CD4-positive, alpha-beta T cell treated with Interleukin-17A for 1 hour (primary cell): ENCODE data around the gene KDM2A.
"Not testable (repeated sequence)": the region's sequence is repeated elsewhere in the genome, so short reads cannot be mapped to it uniquely, and the experiment has no call there.

ENCODE experiments used
- DNase-seq: peaks from one replicate; pipeline ENCODE4 v3.0.0-alpha.2; 2020

The KDM2A gene

DNA sequence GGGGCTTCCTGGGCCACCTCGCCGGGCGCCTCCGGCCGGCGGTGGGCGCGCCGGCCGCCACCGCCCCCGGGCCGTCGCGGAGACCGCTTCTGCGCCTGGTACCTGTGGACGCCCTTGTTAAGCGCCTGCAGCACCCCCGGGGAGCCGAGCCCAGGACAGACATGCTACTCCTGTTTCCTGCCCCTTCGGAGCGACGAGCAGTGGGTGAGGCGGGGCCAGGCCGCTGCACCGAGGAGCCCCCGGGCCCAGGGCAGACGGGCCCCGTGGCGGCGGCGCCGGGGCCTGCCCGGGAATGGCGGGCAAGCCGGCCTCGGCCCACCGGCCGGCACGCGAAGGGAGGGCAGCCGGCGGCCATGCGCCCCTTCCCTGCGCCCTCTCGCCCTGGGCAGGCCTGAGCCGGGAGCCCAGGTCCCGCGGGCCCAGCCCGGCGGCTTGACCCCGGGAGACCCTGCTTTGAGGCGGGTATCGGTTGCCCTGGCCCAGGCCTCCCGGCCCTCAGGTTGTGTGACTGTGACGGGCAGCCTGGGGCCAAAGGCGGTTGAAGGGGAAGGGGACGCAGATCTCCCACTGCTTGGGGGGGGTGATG, 789 bp upstream of the KDM2A start:
- DNase-seq = peak; percentile 63

DNA sequence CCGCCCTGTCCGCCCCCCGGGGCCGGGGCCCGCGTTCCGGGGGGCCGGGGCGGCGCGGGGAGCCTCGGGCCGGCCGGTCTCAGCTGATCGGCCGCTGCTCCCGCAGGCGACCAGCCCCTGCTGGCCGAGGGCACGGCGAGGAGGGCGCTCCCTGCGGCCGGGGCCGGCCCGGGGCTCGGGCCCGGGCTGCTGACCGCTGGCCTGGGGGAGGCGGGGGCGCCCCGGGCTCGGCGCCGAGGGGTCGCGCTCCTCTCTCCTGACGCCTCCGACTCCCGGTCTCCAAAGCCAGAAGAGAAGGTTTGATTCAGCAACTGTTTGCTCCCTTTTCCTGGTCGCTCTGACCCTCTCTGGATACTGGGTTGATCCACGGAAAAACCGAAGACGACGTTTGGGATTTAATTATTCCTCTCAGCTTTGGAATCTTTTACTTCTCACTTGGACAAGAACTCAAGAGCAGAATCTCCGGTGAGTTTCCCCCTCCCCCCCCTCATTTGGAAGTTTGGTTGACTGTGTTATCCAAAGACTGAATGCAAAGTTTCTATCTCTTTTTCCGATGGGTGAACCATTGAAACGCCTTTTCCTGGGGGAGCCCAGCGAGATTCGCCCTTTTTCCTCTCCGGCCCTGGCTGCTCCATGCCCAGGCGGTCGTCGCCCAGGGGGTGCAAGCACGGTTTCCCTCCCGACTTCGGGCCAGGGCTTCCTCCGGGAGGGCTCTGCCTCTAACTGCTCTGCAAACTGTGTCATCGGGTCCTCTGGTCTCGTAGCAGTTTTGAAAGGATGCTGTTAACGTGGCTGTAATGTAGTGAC, 725 bp downstream of the KDM2A start:
- DNase-seq = peak; percentile 22

DNA sequence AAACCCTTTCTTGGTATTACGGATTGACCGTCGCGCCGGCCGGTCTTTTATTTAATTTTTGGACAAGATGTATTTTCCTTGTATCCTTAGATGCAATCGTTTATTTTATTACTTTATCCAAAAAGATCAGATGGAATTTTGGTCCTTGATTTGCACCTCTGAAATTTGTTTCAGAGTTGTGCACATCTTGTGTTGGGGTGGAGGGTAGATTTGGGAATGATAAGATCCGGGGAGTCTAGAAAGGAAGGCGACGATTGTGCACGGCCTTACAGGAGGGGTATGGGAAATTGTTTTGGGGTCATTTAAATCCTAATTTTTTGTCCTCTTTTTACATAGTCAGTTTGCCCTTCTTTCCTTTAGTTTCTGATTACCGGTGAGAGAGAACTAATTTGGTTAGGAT, 1.4 kb downstream of the KDM2A start:
- DNase-seq = no peak

DNA sequence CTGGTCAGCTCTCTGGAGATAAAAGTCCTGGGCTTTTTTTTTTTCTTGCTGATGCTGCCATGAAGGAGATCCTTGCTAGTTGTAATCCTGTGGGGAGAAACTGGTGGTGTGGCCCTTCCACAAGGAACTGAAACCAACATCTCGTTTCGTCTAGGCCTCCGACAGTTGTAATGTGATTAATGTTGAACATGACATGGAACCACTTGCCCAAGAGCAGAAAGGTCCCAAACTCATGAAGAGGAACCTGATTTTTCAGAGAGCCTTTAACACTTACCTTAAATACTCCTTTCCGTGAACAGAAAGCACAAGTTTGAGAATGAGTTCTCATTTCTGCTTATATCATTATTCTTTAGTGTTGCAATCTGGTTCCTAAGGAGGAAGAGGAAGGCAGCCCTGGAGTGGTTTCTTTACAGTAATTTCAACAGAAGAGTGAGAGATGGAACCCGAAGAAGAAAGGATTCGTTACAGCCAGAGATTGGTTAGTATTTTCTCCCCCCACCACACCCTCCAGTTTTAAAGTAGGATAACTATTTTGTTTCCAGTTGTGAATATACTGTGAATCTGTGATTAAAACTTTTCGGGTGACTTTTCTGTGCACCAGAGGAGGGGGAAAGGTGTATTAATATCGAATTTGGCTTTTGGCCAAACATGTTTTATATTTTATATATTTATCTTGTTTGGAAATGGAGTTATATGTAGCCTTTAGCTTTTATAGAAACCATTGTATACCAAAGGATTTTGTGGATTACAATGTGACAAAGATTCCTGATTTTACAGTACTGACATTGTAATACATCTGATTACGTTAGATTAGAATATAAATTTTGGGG, 2.0 kb downstream of the KDM2A start:
- peak; percentile 43 for DNase-seq

DNA sequence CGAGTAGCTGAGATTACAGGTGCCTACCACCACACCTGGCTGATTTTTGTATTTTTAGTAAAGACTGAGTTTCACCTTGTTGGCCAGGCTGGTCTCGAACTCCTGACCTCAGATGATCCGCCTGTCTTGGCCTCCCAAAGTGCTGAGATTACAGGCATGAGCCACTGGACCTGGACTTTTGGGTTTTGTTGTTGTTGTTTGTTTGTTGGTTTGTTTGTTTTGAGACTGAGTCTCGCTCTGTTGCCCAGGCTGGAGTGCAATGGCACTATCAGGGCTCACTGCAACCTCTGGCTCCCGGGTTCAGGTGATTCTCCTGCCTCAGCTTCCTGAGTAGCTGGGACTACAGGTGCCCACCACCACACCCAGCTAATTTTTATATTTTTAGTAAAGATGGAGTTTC, 4.7 kb downstream of the KDM2A start:
- not testable (repeated sequence) for DNase-seq

DNA sequence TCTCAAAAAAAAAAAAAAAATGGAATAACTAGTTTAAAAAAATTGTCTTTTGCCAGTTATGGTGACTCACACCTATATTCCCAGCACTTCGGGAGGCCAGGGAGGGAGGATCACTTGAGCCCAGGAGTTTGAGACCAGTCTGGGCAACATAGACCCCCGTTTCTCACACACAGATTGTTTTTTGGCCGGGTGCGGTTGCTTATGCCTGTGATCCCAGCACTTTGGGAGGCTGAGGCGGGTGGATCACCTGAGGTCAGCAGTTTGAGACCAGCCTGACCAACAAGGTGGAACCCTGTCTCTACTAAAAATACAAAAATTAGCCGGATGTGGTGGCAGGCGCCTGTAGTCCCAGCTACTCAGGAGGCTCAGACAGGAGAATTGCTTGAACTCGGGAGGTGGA, 7.2 kb downstream of the KDM2A start:
- not testable (repeated sequence) for DNase-seq

DNA sequence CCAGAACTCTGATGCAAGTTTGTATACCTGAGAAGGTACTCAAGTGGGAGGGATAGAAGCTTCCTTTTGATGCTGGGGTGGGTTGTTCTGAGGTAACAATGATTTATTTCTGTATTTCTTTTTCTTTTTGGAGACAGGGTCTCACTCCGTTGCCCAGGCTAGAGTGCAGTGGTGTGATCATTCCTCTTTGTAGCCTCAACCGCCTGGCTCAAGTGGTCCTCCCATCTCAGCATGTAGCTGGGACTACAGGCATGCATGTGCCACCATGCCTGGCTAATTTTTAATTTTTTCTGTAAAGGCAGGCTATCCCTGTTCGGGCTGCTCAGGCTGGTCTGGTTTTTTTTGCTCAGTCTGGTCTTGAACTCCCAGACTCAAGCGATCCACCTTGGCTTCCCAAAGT, 7.9 kb downstream of the KDM2A start:
- DNase-seq = no peak

DNA sequence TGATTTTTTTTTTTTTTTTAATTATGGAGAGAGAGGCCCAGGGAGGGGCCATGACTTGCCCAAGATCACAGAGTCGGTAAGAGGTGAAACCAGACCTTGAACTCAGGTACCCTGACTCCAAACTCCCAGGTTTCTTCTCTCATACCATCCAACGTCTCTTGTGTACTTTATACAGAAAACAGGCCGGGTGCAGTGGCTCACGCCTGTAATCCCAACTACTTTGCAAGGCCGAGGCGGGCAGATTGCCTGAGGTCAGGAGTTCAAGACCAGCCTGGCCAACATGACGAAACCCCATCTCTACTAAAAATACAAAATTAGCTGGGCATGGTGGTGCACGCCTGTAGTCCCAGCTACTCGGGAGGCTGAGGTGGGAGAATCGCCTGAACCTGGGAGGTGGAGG, 11.8 kb downstream of the KDM2A start:
- DNase-seq = not testable (repeated sequence)

DNA sequence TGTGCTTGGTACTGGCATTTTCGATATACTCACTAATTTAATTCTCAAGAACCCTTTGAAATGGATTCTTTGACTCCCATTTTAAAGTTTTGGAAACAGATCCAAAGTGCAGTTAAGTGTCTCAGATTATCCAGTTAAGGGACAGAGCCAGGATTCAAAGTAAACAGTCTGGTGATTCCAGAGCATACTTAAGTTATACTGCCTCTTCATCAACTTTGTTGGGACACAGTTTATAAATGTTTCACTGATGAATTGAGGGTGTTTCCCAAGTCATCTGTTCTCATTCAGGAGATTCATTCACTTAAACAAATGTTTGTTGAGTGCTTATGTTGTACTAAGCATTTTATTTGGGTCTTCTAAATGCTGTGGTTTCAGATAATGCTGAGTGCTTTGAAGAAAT, 17.1 kb downstream of the KDM2A start:
- DNase-seq = no peak

DNA sequence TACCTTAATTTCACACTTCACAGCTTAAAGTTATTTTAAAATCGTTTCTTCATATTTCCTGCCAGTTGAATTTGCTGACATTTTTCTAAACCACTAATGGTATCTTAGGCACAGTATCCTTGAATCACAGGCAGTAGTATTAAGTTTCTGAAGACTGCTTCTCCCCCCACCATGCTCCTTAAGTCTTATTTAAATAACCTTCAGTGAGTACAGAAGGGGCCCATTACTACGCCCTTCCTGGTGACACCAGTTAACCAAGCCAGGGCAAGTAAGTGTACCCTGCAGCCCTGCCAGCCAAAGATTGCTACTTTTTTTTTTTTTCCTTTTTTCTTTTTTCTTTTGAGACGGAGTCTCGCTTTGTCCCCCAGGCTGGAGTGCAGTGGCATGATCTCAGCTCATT, 19.9 kb downstream of the KDM2A start:
- DNase-seq = no peak

DNA sequence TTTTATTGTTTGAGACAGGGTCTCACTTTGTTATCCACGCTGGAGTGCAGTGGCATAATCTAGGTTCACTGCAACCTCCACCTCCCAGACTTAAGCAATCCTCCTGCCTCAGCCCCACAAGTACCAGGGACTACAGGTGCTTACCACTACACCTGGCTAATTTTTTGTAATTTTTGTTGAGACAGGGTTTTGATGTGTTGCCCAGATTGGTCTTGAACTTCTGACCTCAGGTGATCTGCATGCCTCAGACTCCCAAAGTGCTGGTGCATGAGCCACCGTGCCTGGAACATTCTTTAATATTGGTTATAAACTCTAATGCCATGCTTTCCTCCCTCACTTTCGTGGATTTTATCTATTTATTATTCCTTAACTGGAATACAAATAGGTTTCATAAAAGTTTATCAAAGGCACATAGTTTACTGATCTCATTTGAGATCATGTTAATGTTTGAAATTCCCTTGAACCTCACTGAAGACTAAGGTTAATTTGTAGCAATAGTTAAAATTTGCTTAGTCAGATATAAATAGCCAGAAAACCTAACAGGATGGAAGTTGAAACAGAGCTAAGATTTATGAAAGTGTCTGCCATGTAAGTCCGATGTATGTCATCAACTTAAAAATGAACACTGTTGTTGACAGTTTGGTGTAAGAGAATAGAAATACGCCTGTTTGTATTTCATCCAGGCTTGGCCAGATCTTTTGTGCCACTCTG, 27.6 kb downstream of the KDM2A start:
- DNase-seq = no peak

DNA sequence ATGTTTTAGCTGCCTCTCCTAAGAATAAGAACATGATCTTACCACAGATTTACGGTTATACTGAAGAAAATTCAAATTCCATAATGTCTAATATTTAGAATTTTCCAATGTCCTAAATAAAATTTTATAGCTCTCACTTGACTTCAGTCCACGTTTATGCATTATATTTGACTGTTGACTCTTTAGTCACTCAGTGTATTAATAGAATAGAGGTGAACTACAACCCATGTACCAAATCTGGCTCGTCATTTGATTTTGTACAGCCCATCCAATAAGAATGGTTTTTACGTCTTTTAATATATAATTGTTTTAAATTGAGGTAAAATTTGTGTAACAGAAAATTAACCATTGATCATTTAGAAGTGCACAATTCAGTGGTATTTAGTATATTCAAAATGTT, 34.9 kb downstream of the KDM2A start:
- DNase-seq = no peak

DNA sequence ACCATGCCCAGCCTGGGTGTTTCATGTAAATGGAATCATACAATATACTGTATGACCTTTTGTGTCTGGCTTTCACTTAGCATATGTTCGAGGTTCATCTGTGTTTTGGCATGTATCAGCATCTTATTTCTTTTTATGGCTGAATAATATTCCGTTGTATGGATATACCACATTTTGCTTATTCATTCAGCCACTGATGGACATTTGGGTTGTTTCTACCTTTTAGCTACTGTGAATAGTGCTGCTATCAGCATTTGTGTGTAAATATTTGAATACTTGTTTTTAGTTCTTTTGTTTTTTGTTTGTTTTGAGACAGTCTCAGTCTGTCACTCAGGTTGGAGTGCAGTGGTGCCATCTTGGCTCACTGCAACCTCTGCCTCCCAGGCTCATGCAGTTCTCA, 35.7 kb downstream of the KDM2A start:
- no peak for DNase-seq

DNA sequence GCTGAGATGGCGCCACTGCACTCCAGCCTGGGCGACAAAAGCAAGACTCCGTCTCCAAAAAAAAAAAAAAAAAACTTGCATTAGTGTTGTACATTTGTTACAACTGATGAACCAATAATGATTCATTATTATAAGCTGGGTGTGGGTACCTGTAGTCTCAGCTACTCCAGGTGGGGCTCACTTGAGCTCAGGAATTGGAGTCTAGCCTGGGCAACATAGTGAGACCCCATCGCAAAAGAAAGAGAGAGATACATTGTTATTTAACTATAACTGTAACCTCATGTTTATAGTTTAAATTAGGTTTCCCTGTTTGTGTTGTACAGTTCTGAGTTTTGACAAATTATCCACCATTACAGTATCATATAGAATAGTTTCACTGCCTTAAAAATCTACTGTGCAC, 38.6 kb downstream of the KDM2A start:
- DNase-seq = no peak

DNA sequence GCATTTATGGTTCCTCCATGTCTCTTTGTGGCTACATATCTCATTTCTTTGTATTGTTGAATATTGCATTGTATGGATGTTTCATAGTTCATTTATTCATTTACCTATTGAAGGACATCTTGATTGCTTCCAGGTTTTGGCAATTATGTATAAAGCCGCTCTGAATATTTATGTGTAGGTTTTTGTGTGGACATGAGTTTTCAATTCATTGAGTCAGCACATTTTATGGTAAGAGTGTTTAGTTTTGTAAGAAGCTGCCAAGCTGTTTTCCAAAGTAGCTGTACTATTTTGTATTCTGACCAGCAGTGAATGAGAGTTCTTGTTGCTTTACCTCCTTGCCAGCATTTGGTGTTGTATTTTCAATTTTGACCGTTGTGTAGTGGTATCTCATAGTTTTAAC, 39.2 kb downstream of the KDM2A start:
- no peak for DNase-seq

DNA sequence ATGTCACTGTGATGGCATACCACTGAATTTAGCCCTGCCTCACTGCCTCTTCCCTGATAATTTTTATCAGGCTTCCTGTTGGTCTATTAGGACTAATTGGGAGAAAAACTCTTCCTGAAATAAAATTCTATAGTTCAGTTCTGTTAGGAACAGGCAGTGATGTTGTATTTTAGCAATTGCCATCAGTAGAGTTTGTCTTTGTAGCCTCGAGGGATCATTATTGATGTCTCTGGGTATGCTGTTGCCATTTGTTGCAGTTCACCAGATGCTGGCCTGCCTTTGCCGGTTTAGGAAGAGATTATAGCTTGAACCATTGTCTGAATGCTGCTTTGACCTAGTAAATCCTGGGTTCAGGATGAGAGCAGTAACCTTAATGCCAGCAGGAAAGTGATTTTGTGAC, 41.0 kb downstream of the KDM2A start:
- no peak for DNase-seq

DNA sequence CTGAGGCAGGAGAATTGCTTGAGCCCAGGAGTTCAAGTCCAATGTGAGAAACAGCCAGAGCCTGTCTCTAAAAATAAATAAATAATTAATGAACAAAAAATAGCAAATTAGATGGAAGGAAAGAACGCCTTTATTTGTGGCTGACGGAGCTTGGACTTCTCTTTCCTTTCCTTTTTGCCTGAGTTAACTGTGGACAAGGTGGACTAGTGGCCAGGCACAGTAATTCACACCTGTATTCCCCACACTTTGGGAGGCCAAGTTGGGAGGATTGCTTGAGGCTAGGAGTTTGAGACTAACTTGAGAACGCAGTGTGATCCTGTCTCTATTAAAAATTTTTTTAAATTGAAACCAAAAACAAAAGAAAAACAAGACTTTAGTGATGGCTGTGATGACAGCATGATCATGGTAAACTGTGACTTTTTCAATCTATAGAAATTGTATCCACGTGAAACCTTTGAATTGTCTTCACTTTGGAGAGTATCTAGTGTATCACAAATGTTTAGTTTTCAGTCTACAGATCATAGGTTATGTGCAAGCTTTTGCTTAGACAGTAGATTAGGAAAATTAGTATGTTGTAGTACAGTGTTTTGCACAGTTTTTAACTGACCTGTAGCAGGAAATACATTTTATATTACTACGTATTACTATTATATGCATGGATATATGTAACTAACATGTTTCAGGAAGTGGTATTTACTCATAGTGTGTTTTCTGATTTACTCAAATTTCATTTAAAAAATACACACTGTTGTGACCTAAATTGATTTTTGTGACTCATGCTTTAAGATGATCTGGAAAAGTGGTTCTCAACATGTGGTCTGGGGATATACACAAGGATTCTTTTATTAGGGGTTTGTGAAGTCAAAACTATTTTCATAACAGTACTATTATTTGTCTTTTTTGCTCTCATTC, 42.1 kb downstream of the KDM2A start:
- DNase-seq = no peak

DNA sequence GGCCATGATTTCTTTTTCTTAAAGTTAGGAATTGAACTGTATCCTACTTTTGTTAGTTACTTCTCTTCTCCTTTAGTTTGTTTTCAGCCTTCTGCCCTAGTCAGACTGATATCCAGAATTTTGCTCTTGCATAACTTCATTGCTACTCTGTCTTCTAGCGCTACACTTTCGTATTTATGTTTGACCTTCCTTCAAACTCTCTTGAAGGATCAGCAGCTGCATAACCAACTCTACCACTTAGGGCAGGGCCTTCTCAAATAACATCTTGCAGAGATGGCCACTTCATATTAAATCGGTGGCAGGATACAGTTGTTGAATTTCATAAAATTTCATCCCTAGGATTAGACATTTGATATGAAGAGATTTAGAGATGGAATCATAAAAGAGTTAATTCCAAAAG, 43.9 kb downstream of the KDM2A start:
- DNase-seq = no peak

DNA sequence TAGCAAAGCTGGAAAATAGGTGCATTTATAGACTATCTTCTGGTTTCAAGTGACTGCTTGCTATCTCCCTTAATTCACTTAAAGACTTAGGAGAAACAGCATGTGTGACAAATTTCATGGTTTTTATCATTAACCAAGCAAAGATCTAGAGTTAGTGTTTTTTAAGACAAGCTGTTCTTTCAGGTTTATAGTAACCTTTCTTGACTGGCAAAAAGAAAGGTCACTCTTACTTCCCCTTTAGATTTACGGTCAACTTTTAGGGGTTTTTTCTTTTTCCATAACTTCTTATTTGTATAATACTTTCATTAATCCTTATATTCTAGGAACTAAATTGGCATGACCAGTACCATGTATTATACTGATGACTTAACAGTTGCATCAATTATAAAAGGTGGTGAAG, 46.6 kb downstream of the KDM2A start:
- DNase-seq = no peak

DNA sequence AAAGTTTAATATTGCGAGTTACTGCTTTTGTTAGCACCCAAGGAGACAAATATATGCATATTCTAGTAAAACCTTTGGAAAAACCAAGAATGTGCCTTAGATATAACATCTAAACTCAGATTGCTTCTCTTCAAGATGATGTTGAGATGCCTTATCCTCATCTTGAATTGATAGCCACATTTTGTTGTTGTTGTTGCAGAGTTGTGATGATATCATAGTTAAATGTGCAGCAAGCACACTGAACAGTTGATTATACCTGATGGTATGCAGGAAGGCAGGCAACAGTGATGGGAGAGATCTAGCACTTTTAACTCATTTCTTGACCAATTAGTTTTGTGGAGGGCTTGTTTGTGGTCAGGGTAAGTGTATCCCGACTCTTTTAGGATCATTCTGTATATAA, 48.0 kb downstream of the KDM2A start:
- DNase-seq = no peak

DNA sequence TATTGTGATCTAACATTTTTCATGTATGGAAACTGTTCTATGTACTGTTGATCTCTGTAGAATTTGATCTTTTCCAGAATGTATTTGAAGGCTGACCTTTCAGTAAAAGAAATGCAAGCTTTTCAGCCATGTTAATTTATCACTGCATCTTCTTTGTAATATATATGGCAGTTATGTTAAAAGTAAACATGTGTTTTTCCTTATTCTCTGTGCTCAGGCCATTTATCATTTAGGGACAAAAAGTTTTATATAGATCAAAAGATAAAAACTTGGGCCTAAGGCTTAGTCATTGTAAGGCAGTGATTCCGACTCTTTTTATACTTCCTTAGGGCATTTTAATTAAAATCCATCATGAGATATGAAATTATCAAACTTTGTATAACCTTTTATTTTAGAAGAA, 48.7 kb downstream of the KDM2A start:
- DNase-seq = no peak

DNA sequence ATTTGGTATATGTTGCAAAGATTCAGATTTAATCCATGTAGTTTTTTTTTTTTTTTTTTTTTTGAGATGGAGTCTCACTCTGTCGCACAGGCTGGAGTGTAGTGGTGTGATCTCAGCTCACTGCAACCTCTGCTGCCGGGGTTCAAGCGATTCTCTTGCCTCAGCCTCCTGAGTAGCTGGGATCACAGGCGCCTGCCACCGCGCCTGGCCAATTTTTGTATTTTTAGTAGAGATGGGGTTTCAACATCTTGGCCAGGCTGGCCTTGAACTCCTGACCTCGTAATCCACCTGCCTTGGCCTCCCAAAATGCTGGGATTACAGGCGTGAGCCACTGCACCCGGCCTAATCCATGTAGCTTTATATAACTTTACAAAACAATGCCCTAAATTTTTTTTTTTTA, 49.8 kb downstream of the KDM2A start:
- DNase-seq = not testable (repeated sequence)
